SK-N-SH (cell line): ENCODE results near the gene SIN3A. TPM values are rescaled to one million over a fixed set of nuclear protein-coding genes. Genes with fewer than 3 reads are reported as not detected.

Experiments
- CTCF ChIA-PET: fragments of 300-600, 350-600 bp; formaldehyde crosslinking; extraction: SDS; loops from one replicate; lab custom pipeline; 2021; lab: Yijun Ruan, JAX
- POLR2A ChIA-PET: fragments of 350-600 bp; sonication (Branson Sonifier 250); formaldehyde crosslinking; extraction: SDS; loops from one replicate; lab custom pipeline; 2020; ENCODE audit warnings: antibody characterized with exemption, inconsistent platforms; lab: Yijun Ruan, JAX
- DNase-seq: peaks from one replicate; pipeline ENCODE4 v3.0.0; 2012
- H2AFZ ChIP-seq: fragments of 200-600 bp; sonication (generic); 2 replicates; pipeline ENCODE4 v1.8.1; 2016; ENCODE audit warnings: antibody characterized with exemption, mild to moderate bottlenecking, low read depth
- H3F3A ChIP-seq: fragments of 200-600 bp; sonication (generic); replicated peaks from 2 replicates; pipeline ENCODE3; 2016; ENCODE audit warnings: antibody characterized with exemption, mild to moderate bottlenecking; ENCODE audit not compliant: insufficient read depth
- H3K27ac ChIP-seq, 2 experiments: fragments of 200-500 bp in 1 of 2; fragments of 200-600 bp in 1 of 2; sonication (Bioruptor generic) in 1 of 2; sonication (generic), shearing (Covaris generic) in 1 of 2; 2 replicates each; pipeline versions ENCODE4 v1.5.1 to v1.6.1; 2014 to 2016; ENCODE audit warnings: low read depth in 2 of 2, inconsistent platforms in 1 of 2, low read length in 1 of 2, mild to moderate bottlenecking in 1 of 2, mixed read lengths in 1 of 2
- H3K27me3 ChIP-seq: fragments of 200-600 bp; sonication (generic), shearing (Covaris generic); 2 replicates; pipeline ENCODE4 v1.6.1; 2016; ENCODE audit warnings: mixed run types; ENCODE audit not compliant: insufficient read depth
- H3K36me3 ChIP-seq, 2 experiments: fragments of 200-500 bp in 1 of 2; fragments of 200-600 bp in 1 of 2; sonication (Bioruptor generic) in 1 of 2; sonication (generic) in 1 of 2; replicated peaks in 1 of 2; 2 replicates each; pipeline versions ENCODE3 to v1.5.1; 2014 to 2016; ENCODE audit warnings: low read length in 1 of 2, mild to moderate bottlenecking in 1 of 2; ENCODE audit not compliant: insufficient read depth in 2 of 2, control insufficient read depth in 1 of 2
- H3K4me1 ChIP-seq, 2 experiments: fragments of 200-500 bp in 1 of 2; fragments of 200-600 bp in 1 of 2; sonication (Bioruptor generic) in 1 of 2; sonication (generic), shearing (Covaris generic) in 1 of 2; 2 replicates each; pipeline versions ENCODE4 v1.5.1 to v1.6.1; 2014 to 2016; ENCODE audit warnings: low read depth in 1 of 2, low read length in 1 of 2, mixed run types in 1 of 2; ENCODE audit not compliant: insufficient read depth in 2 of 2, control insufficient read depth in 1 of 2
- H3K4me2 ChIP-seq: fragments of 200-600 bp; sonication (generic), shearing (Covaris generic); 2 replicates; pipeline ENCODE4 v1.6.1; 2017; ENCODE audit warnings: mixed run types
- H3K4me3 ChIP-seq, 2 experiments: fragments of 200-500 bp in 1 of 2; fragments of 200-600 bp in 1 of 2; sonication (Bioruptor generic) in 1 of 2; sonication (generic), shearing (Covaris generic) in 1 of 2; 2 replicates each; pipeline versions ENCODE4 v1.5.1 to v1.8.1; 2014 to 2016; ENCODE audit warnings: low read depth in 2 of 2, inconsistent platforms in 1 of 2, low read length in 1 of 2, mild to moderate bottlenecking in 1 of 2, mixed read lengths in 1 of 2, moderate library complexity in 1 of 2
- H3K79me2 ChIP-seq: fragments of 200-600 bp; sonication (generic); 2 replicates; pipeline ENCODE4 v1.8.1; 2017; ENCODE audit warnings: mild to moderate bottlenecking; ENCODE audit not compliant: insufficient read depth
- H3K9ac ChIP-seq: fragments of 200-600 bp; sonication (generic); 2 replicates; pipeline ENCODE4 v1.6.1; 2017; ENCODE audit warnings: mixed run types
- H3K9me2 ChIP-seq: fragments of 200-600 bp; sonication (generic); 2 replicates; pipeline ENCODE4 v1.6.1; 2017; ENCODE audit warnings: mixed run types
- H3K9me3 ChIP-seq: fragments of 200-600 bp; sonication (generic); 2 replicates; pipeline ENCODE4 v1.6.1; 2017; ENCODE audit warnings: mixed run types, mild to moderate bottlenecking, moderate library complexity
- H4K20me1 ChIP-seq: fragments of 200-600 bp; sonication (generic); 2 replicates; pipeline ENCODE4 v1.6.1; 2017; ENCODE audit warnings: mild to moderate bottlenecking, mixed run types; ENCODE audit not compliant: insufficient read depth
- EZH2phosphoT487 ChIP-seq: fragments of 200-600 bp; sonication (generic); IDR thresholded peaks from 2 replicates; pipeline ENCODE4 v1.6.1; 2017; ENCODE audit warnings: low read depth, mixed run types, mild to moderate bottlenecking, antibody characterized with exemption, moderate library complexity, borderline replicate concordance
- FOSL2 ChIP-seq: IDR thresholded peaks from 2 replicates; pipeline ENCODE4 v1.4.0; 2012; ENCODE audit warnings: low read depth, mild to moderate bottlenecking, moderate library complexity, borderline replicate concordance
- MEF2A ChIP-seq: IDR thresholded peaks from 2 replicates; pipeline ENCODE4 v1.4.0; 2012; ENCODE audit warnings: low read depth, borderline replicate concordance
- NFIC ChIP-seq: IDR thresholded peaks from 2 replicates; pipeline ENCODE4 v1.4.0; 2012; ENCODE audit warnings: borderline replicate concordance
- REST ChIP-seq: IDR thresholded peaks from 2 replicates; pipeline ENCODE4 v1.6.1; 2012; ENCODE audit warnings: mild to moderate bottlenecking, low read depth, low read length, moderate library complexity
- RXRA ChIP-seq: IDR thresholded peaks from 2 replicates; pipeline ENCODE4 v1.4.0; 2012; ENCODE audit warnings: low read depth, mild to moderate bottlenecking, borderline replicate concordance
- TCF12 ChIP-seq: IDR thresholded peaks from 2 replicates; pipeline ENCODE4 v1.4.0; 2012
- WGBS: methylation state at CpG from one replicate; pipeline ENCODE4 v1.1.6; 2017; ENCODE audit warnings: low lambda C conversion rate; 5-methylcytosine and 5-hydroxymethylcytosine counted together
- polyA plus RNA-seq, 3 experiments: library from polyadenylated mRNA; depleted of rRNA; stranded (reverse); fragments of >200 nt; gene quantifications; 2 replicates each; pipeline ENCODE4 v1.2.3, GENCODE V29; 2012
- TF ChIP-seq, protein P1 (sequence below): fragments of 200-600 bp; sonication (generic); IDR thresholded peaks from 2 replicates; pipeline ENCODE4 v1.6.1; 2017; ENCODE audit warnings: antibody characterized with exemption, mild to moderate bottlenecking, moderate library complexity

Gene SIN3A
- polyA plus RNA-seq, 1 of the 3 experiments (the other 2 are of a cell fraction) = 32.2 TPM

GRCh38 chr15:75352186-75353080 is 99.1 kb downstream of the SIN3A start:
- Histone ChIP-seq H3K79me2 (no peaks in the 10 kb centered on the region), H3F3A (peaks cover 7% of the 10 kb centered on the region), H3K9ac (no peak overlapping the region), H3K27me3 (no peaks in the 10 kb centered on the region), H2AFZ (no peak overlapping the region), H4K20me1 (no peaks in the 10 kb centered on the region), H3K4me3 (no peak overlapping the region), H3K9me2 (no peaks in the 10 kb centered on the region), H3K4me1 (peaks cover 0 to 7% of the 10 kb centered on the region in 2 experiments; a peak in 1 of 4 replicates), H3K4me2 (no peak overlapping the region), H3K27ac (no peak overlapping the region), H3K36me3 (peaks cover 0 to 19% of the 10 kb centered on the region in 2 experiments), H3K9me3 (no peaks in the 10 kb centered on the region)
- ChIA-PET POLR2A (interaction anchor here (0.8 to 1.1 kb wide), 2 partner anchors 15 to 16 kb away, joined by 3 to 5 read pairs; no protein-coding TSS in a partner anchor), CTCF (interaction anchor here (0.5 to 5.4 kb wide), 2 partner anchors 15 to 439 kb away, joined by 3 to 29 read pairs; partner anchors contain the start of gene MAN2C1)
- DNase-seq = peak; percentile 25
- 93% methylated on average over 10 of the region's 16 CpGs for WGBS
- TF ChIP-seq REST = no peak

DNA sequence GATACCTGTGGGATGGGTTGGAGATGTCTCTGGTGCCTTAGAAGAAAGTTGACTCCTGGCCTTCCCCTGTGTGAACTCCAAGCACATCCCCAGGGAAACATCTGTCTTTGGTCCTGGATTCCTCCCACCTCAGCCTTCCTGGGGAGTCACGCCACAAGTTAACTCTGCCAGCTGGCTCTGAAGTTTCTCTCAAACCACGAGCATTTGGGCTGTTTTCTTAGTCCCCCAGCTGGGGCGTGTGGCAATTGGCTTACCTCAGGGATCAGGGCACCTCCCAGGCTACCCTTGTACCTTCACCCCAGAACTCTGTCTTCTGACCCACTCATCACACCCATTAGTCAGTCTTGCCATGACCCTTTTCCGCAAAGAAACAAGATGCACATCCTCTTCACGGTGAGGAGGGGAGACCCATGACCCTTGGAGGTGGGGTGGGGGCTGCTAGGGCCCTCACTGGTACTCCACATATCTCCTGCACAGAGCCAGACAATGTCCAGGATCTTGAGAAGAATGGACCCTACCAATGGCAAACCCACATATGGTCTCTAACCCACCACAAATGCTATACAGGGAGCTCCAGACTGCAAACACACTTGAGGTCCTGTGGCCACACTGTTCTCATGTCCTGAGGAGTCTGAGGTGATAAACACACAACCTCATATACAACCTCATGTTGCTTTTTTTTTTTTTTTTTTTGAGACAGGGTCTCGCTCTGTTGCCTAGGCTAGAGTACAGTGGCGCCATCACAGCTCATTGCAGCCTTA is 100.7 kb downstream of the SIN3A start:
- TF ChIP-seq NFIC = no peak
- no peak for TF ChIP-seq TCF12
- no peak for TF ChIP-seq FOSL2
- TF ChIP-seq EZH2phosphoT487 = no peak
- no peak for TF ChIP-seq MEF2A
- TF ChIP-seq RXRA = no peak
- TF ChIP-seq, protein P1, sequence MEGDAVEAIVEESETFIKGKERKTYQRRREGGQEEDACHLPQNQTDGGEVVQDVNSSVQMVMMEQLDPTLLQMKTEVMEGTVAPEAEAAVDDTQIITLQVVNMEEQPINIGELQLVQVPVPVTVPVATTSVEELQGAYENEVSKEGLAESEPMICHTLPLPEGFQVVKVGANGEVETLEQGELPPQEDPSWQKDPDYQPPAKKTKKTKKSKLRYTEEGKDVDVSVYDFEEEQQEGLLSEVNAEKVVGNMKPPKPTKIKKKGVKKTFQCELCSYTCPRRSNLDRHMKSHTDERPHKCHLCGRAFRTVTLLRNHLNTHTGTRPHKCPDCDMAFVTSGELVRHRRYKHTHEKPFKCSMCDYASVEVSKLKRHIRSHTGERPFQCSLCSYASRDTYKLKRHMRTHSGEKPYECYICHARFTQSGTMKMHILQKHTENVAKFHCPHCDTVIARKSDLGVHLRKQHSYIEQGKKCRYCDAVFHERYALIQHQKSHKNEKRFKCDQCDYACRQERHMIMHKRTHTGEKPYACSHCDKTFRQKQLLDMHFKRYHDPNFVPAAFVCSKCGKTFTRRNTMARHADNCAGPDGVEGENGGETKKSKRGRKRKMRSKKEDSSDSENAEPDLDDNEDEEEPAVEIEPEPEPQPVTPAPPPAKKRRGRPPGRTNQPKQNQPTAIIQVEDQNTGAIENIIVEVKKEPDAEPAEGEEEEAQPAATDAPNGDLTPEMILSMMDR = no peak
- H3K9ac ChIP-seq = no peak overlapping the region
- no peak overlapping the region for H3K4me3 ChIP-seq
- peaks cover 0 to 11% of the 10 kb centered on the region in 2 experiments; a peak in 1 of 4 replicates for H3K4me1 ChIP-seq
- no peak overlapping the region for H3K4me2 ChIP-seq
- 94% methylated on average over 7 of the region's 7 CpGs for WGBS
- no peaks in the 10 kb centered on the region for H3K79me2 ChIP-seq
- H3F3A ChIP-seq = peaks cover 7% of the 10 kb centered on the region
- no peak for DNase-seq
- POLR2A ChIA-PET = no interaction called here
- peaks cover 0 to 11% of the 10 kb centered on the region in 2 experiments for H3K36me3 ChIP-seq
- no peaks in the 10 kb centered on the region for H3K9me2 ChIP-seq
- H3K27me3 ChIP-seq = no peaks in the 10 kb centered on the region
- CTCF ChIA-PET = interaction anchor here (1.4 kb wide), 1 partner anchor 17 kb away, joined by 7 read pairs; no protein-coding TSS in a partner anchor
- H3K27ac ChIP-seq = no peak overlapping the region
- no peak overlapping the region for H2AFZ ChIP-seq
- no peaks in the 10 kb centered on the region for H4K20me1 ChIP-seq
- no peaks in the 10 kb centered on the region for H3K9me3 ChIP-seq
